IMR-90 (cell line): Measurements from ENCODE around the gene CD27. TPM values are rescaled to one million over a fixed set of nuclear protein-coding genes. Genes with fewer than 3 reads are reported as not detected.

Experiments
- ATAC-seq: fragments of 200-7000 bp; cut with Tn5 transposase; 2 replicates; pipeline ENCODE4 v1.9.1; 2020; ENCODE audit warnings: low read depth, mild to moderate bottlenecking, moderate library complexity
- BruUV-seq: library from RNA; stranded (reverse); fragments of 400-500 nt; replicated peaks from 2 replicates; lab custom pipeline; 2021; lab: Mats Ljungman, UMichigan
- CTCF ChIA-PET: fragments of 300-600 bp; formaldehyde crosslinking; extraction: SDS; loops from one replicate; lab custom pipeline; 2021; ENCODE audit warnings: antibody characterized with exemption; lab: Yijun Ruan, JAX
- POLR2A ChIA-PET: fragments of 300-600 bp; sonication (Branson Sonifier 250); formaldehyde crosslinking; loops from one replicate; lab custom pipeline; 2022; ENCODE audit warnings: antibody characterized with exemption; ENCODE audit not compliant: unreplicated experiment; lab: Charles Lee
- DNase-seq: peaks from one replicate; pipeline ENCODE4 v3.0.0; 2013
- H2AFZ ChIP-seq: replicated peaks from 2 replicates; pipeline ENCODE3; 2013; ENCODE audit warnings: low read length, mild to moderate bottlenecking; ENCODE audit not compliant: poor library complexity
- H2AK5ac ChIP-seq: 2 replicates; pipeline ENCODE4 v1.6.1; 2013; ENCODE audit warnings: low read depth, low read length, inconsistent platforms
- H2AK9ac ChIP-seq: replicated peaks from 2 replicates; pipeline ENCODE3; 2013; ENCODE audit warnings: mild to moderate bottlenecking, low read depth, low read length, moderate library complexity; ENCODE audit not compliant: poor library complexity
- H2BK120ac ChIP-seq: 2 replicates; pipeline ENCODE4 v1.6.1; 2013; ENCODE audit warnings: low read depth, low read length, inconsistent platforms
- H2BK15ac ChIP-seq: 3 replicates; pipeline ENCODE4 v1.6.1; 2013; ENCODE audit warnings: low read depth, low read length, inconsistent platforms
- H2BK20ac ChIP-seq: 2 replicates; pipeline ENCODE4 v1.6.1; 2013; ENCODE audit warnings: low read depth, mild to moderate bottlenecking, inconsistent platforms, low read length, moderate library complexity
- H2BK5ac ChIP-seq: 2 replicates; pipeline ENCODE4 v1.6.1; 2013; ENCODE audit warnings: mild to moderate bottlenecking, low read depth, low read length, inconsistent platforms; ENCODE audit not compliant: poor library complexity, severe bottlenecking
- H3K14ac ChIP-seq: replicated peaks from 2 replicates; pipeline ENCODE4 v1.6.1; 2013; ENCODE audit warnings: low read depth, low read length, inconsistent platforms
- H3K18ac ChIP-seq: 2 replicates; pipeline ENCODE4 v1.6.1; 2013; ENCODE audit warnings: low read depth, low read length, control low read depth
- H3K23ac ChIP-seq: 2 replicates; pipeline ENCODE4 v1.6.1; 2013; ENCODE audit warnings: low read depth, low read length, inconsistent platforms
- H3K27ac ChIP-seq: 2 replicates; pipeline ENCODE4 v1.5.1; 2013; ENCODE audit warnings: mild to moderate bottlenecking, control low read depth, low read length; ENCODE audit not compliant: insufficient read depth
- H3K27me3 ChIP-seq: 2 replicates; pipeline ENCODE4 v1.6.1; 2013; ENCODE audit warnings: low read length; ENCODE audit not compliant: control insufficient read depth, insufficient read depth
- H3K36me3 ChIP-seq: 2 replicates; pipeline ENCODE4 v1.6.1; 2013; ENCODE audit warnings: low read length, mixed read lengths; ENCODE audit not compliant: control insufficient read depth, insufficient read depth
- H3K4ac ChIP-seq: 2 replicates; pipeline ENCODE4 v1.6.1; 2013; ENCODE audit warnings: low read depth, low read length, inconsistent platforms
- H3K4me1 ChIP-seq: 2 replicates; pipeline ENCODE4 v1.6.1; 2013; ENCODE audit warnings: low read length, mixed read lengths; ENCODE audit not compliant: control insufficient read depth, insufficient read depth
- H3K4me2 ChIP-seq: 2 replicates; pipeline ENCODE4 v1.6.1; 2013; ENCODE audit warnings: low read depth, mild to moderate bottlenecking, control low read depth, low read length, moderate library complexity
- H3K4me3 ChIP-seq: 2 replicates; pipeline ENCODE4 v1.5.1; 2013; ENCODE audit warnings: low read depth, mild to moderate bottlenecking, control low read depth, low read length, moderate library complexity; ENCODE audit not compliant: insufficient read depth
- H3K56ac ChIP-seq: 2 replicates; pipeline ENCODE4 v1.6.1; 2013; ENCODE audit warnings: low read length, inconsistent platforms; ENCODE audit not compliant: insufficient read depth; ENCODE audit errors: extremely low read depth
- H3K79me1 ChIP-seq, 2 experiments: 2 replicates each; pipeline ENCODE4 v1.6.1; 2013; ENCODE audit warnings: low read length in 2 of 2, inconsistent platforms in 1 of 2, low read depth in 1 of 2
- H3K9ac ChIP-seq: 2 replicates; pipeline ENCODE4 v1.6.1; 2013; ENCODE audit warnings: low read depth, low read length, control low read depth
- H3K9me1 ChIP-seq: 2 replicates; pipeline ENCODE4 v1.6.1; 2013; ENCODE audit warnings: low read length, inconsistent platforms; ENCODE audit not compliant: insufficient read depth
- H3K9me3 ChIP-seq: 2 replicates; pipeline ENCODE4 v1.6.1; 2013; ENCODE audit warnings: low read length; ENCODE audit not compliant: control insufficient read depth, insufficient read depth
- H4K20me1 ChIP-seq: 2 replicates; pipeline ENCODE4 v1.6.1; 2013; ENCODE audit warnings: low read length, inconsistent platforms; ENCODE audit not compliant: insufficient read depth
- H4K5ac ChIP-seq: 2 replicates; pipeline ENCODE4 v1.6.1; 2013; ENCODE audit warnings: mild to moderate bottlenecking, low read depth, low read length, control low read depth
- H4K8ac ChIP-seq, 2 experiments: 2 replicates each; pipeline ENCODE4 v1.6.1; 2013; ENCODE audit warnings: low read depth in 2 of 2, low read length in 2 of 2, control low read depth in 1 of 2, inconsistent platforms in 1 of 2
- H4K91ac ChIP-seq: 2 replicates; pipeline ENCODE4 v1.6.1; 2013; ENCODE audit warnings: low read depth, low read length, inconsistent platforms; ENCODE audit not compliant: insufficient read depth
- BHLHE40 ChIP-seq: fragments of 150-350 bp; IDR thresholded peaks from 2 replicates; pipeline ENCODE4 v1.6.1; 2016; ENCODE audit warnings: mild to moderate bottlenecking, low read depth, low read length
- CEBPB ChIP-seq: IDR thresholded peaks from 2 replicates; pipeline ENCODE4 v1.6.1; 2012; ENCODE audit warnings: low read depth, low read length, improper control_type of control experiment
- MAFK ChIP-seq: IDR thresholded peaks from 2 replicates; pipeline ENCODE4 v1.6.1; 2012; ENCODE audit warnings: low read depth, low read length, improper control_type of control experiment
- NFE2L2 ChIP-seq: fragments of 150-350 bp; IDR thresholded peaks from 2 replicates; pipeline ENCODE4 v1.6.1; 2016; ENCODE audit warnings: low read depth, mild to moderate bottlenecking, low read length
- WGBS, 2 experiments: methylation state at CpG; one replicate each; pipeline versions ENCODE4 v1.1.5 to v1.1.7; 2013; ENCODE audit warnings: missing lambda C conversion rate in 2 of 2; ENCODE audit not compliant: insufficient read length in 1 of 2; ENCODE audit errors: extremely low coverage in 2 of 2; 5-methylcytosine and 5-hydroxymethylcytosine counted together
- dilution Hi-C: fragments of 300-500 bp; cut with HindIII; formaldehyde crosslinking; loops from one replicate; pipeline ENCODE4 v1.14.3; 2018; ENCODE audit warnings: low sequenced_read_pairs; ENCODE audit not compliant: unreplicated experiment
- in situ Hi-C: fragments of 300-500 bp; cut with MboI; formaldehyde crosslinking; loops from 3 replicates; pipeline ENCODE4 v1.14.3; 2019; ENCODE audit warnings: low sequenced_read_pairs, inconsistent platforms, mixed read lengths
- intact Hi-C: fragments of 100-400 bp; cut with micrococcal nuclease; formaldehyde crosslinking; loops from 2 replicates; pipeline ENCODE4 v1.10.0; 2022
- polyA plus RNA-seq, 3 experiments: library from polyadenylated mRNA; depleted of rRNA; stranded (reverse); fragments of >200 nt; gene quantifications; 2 replicates each; pipeline ENCODE4 v1.2.3, GENCODE V29; 2012; ENCODE audit warnings: low replicate concordance in 1 of 3
- total RNA-seq: library from RNA; depleted of rRNA; stranded (reverse); fragments of >200 nt; gene quantifications from 2 replicates; pipeline ENCODE4 v1.2.3, GENCODE V29; 2012

CD27 gene
- total and polyA plus RNA-seq, 2 of the 4 experiments (the other 2 are of a cell fraction): 0.07 TPM; not detected in 1

DNA sequence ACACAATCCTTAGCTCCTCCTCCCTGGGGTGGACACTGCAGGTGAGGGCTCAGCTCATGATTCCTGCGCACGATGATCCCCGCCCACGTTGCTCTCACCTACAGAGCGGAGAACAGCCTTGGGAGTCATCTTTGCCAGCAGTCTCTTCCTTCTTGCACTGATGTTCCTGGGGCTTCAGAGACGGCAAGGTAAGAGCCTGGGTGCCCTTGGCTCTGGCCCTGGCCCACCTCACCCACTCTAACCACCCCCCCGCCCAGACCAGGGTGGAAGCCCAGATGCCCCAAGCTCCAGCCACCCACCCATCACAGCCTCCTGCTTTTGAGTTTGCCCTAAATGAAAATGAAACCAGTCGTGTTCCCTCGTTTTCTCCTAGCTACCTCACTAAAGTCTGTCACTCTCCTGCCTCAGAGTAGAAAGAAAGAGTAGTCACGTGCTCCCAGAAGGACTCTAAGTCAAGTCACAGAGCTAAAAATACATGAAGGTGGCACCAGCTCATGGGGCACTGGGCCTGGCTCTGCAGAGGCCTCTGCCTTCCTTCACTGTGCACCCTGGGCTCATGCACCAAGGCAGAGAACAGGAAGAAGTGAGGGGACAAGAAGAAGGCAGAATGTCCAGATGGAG, 16.1 kb downstream of the CD27 start:
- 82% methylated on average over 5 of the region's 10 CpGs; no CpG with 5 or more reads in 1 of the 2 experiments for WGBS, 2 experiments
- H2BK120ac ChIP-seq: no peak overlapping the region
- no peaks in the 10 kb centered on the region for H3K27me3 ChIP-seq
- no TSS peak for BruUV-seq
- no peak overlapping the region for H3K4me2 ChIP-seq
- H3K14ac ChIP-seq: no peak overlapping the region
- ChIA-PET POLR2A (interaction anchor here (0.5 to 0.6 kb wide), 2 partner anchors 18 to 73 kb away, joined by 3 to 20 read pairs; partner anchors contain the start of gene GAPDH), CTCF (interaction anchor here (1.0 kb wide), 1 partner anchor 172 kb away, joined by 3 read pairs; no protein-coding TSS in a partner anchor)
- H3K23ac ChIP-seq: no peak overlapping the region
- H2BK15ac ChIP-seq: no peak overlapping the region
- intact Hi-C loops: no loop called here
- peaks cover 4% of the 10 kb centered on the region; the same call in 1 of the 2 replicates for H4K20me1 ChIP-seq
- H2BK5ac ChIP-seq: no peak overlapping the region
- peaks cover 4% of the 10 kb centered on the region; the same call in 1 of the 2 replicates for H3K9me1 ChIP-seq
- peaks cover 62% of the 10 kb centered on the region for H3K36me3 ChIP-seq
- H2BK20ac ChIP-seq: no peak overlapping the region
- H3K79me1 ChIP-seq: peaks cover 8 to 9% of the 10 kb centered on the region in 2 experiments; a peak in 3 of 4 replicates
- in situ Hi-C loops: loop anchor here (5.0 to 25.0 kb wide), 4 partner anchors 39 to 399 kb away; no protein-coding TSS in a partner anchor
- H3K27ac ChIP-seq: no peak overlapping the region
- no peak overlapping the region for H3K4me3 ChIP-seq
- H2AFZ ChIP-seq: no peak overlapping the region
- H4K8ac ChIP-seq: no peak overlapping the region
- H2AK9ac ChIP-seq: no peak overlapping the region
- H3K56ac ChIP-seq: no peak overlapping the region
- no peak overlapping the region for H4K91ac ChIP-seq
- dilution Hi-C loops: no loop called here
- H3K4ac ChIP-seq: no peak overlapping the region
- no peak for DNase-seq
- H3K18ac ChIP-seq: no peak overlapping the region
- no peak for ATAC-seq
- no peak overlapping the region for H4K5ac ChIP-seq
- no peaks in the 10 kb centered on the region for H3K4me1 ChIP-seq
- H2AK5ac ChIP-seq: no peak overlapping the region
- no peak overlapping the region for H3K9ac ChIP-seq
- TF ChIP-seq BHLHE40 (no peak), CEBPB (no peak), NFE2L2 (no peak), MAFK (no peak)
- no peaks in the 10 kb centered on the region for H3K9me3 ChIP-seq
